GM11168 (cell line): ENCODE measurements around the gene CPNE6.

ENCODE experiments used
- in situ Hi-C: fragments of 300-500 bp; cut with MboI; formaldehyde crosslinking; loops from one replicate; pipeline ENCODE4 v1.12.0; 2022; ENCODE audit warnings: low sequenced_read_pairs; ENCODE audit not compliant: unreplicated experiment

The CPNE6 gene

GRCh38 chr14:24116128-24116814 lies 44.9 kb downstream of the CPNE6 start:
- in situ Hi-C loops, result no loop called here

GRCh38 chr14:24117179-24117578 lies 45.8 kb downstream of the CPNE6 start:
- in situ Hi-C loops, result no loop called here

DNA sequence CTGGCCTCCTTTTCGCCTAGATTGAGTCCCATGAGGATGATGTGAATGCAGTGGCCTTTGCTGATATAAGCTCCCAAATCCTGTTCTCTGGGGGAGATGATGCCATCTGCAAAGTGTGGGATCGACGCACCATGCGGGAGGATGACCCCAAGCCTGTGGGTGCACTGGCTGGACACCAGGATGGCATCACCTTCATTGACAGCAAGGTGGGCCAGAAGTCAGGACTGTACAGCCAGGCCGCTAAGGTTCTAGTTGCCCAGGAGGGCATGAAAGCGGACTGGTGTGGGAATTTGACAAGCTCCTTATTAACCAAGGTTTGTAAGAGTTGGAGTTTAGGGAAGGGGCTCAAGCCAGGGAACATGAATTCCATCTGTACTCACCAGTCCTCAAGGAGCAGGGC lies 48.3 kb downstream of the CPNE6 start:
- in situ Hi-C loops, result no loop called here

- in situ Hi-C loops, result no loop called here
These were observed 49.8 kb downstream of the CPNE6 start for GRCh38 chr14:24121210-24121609.

- in situ Hi-C loops, result no loop called here
These were observed 51.1 kb downstream of the CPNE6 start for GRCh38 chr14:24122416-24122815.

GRCh38 chr14:24122898-24123297 lies 51.5 kb downstream of the CPNE6 start:
- in situ Hi-C loops, result no loop called here

GRCh38 chr14:24123424-24124417 lies 52.4 kb downstream of the CPNE6 start:
- in situ Hi-C loops, result no loop called here

- in situ Hi-C loops, result no loop called here
These were observed 55.6 kb downstream of the CPNE6 start for GRCh38 chr14:24126939-24127338.

- in situ Hi-C loops, result no loop called here
These were observed 56.3 kb downstream of the CPNE6 start for GRCh38 chr14:24127673-24128072.
